ENCODE measurements around the gene CPA5.

- TF ChIP-seq YBX1 (IDR thresholded peaks at IDR 0.05) (no peak), YY1 (IDR thresholded peaks at IDR 0.05; ENCODE audit: borderline replicate concordance in 1 of 3, control insufficient read depth in 1 of 3, extremely low read depth in 1 of 3, insufficient read depth in 3 of 3, insufficient read length in 1 of 3, insufficient replicate concordance in 2 of 3, low read depth in 1 of 3, low read length in 2 of 3) (no peak), SMARCA5 (IDR thresholded peaks at IDR 0.05) (no peak), U2AF1 (optimal IDR thresholded peaks at IDR 0.05; ENCODE audit: low read depth, low read length) (no peak), NONO (IDR thresholded peaks at IDR 0.05; ENCODE audit: low read depth in 2 of 2, low read length in 1 of 2) (no peak), CTCF (IDR thresholded peaks at IDR 0.05 in 2 of 3, conservative IDR thresholded peaks at IDR 0.05 in 1 of 3; ENCODE audit: insufficient read depth in 2 of 3, low read depth in 1 of 3, low read length in 3 of 3) (no peak), HDGF (IDR thresholded peaks at IDR 0.05) (no peak), DPF2 (IDR thresholded peaks at IDR 0.05) (no peak)
Measured at GRCh38 chr7:130409712-130410072, 65.1 kb downstream of the CPA5 start.

Data from K562 (cell line).